ENCODE results near the gene PRR18. TPM values are rescaled to one million over a fixed set of nuclear protein-coding genes. Genes with fewer than 3 reads are reported as not detected.

The PRR18 gene
- total RNA-seq, 2 donors from 2014 or later: 0.27 TPM; not detected in 1

- TF ChIP-seq POLR2AphosphoS5 (IDR thresholded peaks at IDR 0.05) (no peak), POLR2A (IDR thresholded peaks at IDR 0.05) (no peak), CTCF (IDR thresholded peaks at IDR 0.05) (no peak)
- H3K4me3 ChIP-seq: no peak overlapping the region
- no peak overlapping the region for H3K27ac ChIP-seq
- intact Hi-C loops (cut with DNase I): no loop called here
- 86% methylated on average over 11 of the region's 11 CpGs for WGBS
- no peaks in the 10 kb centered on the region for H3K27me3 ChIP-seq (replicated peaks; ENCODE audit: insufficient read depth)
- H3K9me3 ChIP-seq: no peaks in the 10 kb centered on the region
- no peaks in the 10 kb centered on the region for H3K36me3 ChIP-seq
- no peaks in the 10 kb centered on the region for H3K4me1 ChIP-seq (replicated peaks)
- DNase-seq (ENCODE audit: low spot score): no peak
Observed at GRCh38 chr6:166315436-166315835, 7.2 kb upstream of the PRR18 start.

- WGBS: 81% methylated on average over 9 of the region's 9 CpGs
Observed at GRCh38 chr6:166314454-166314853, 6.3 kb upstream of the PRR18 start.

GRCh38 chr6:166313255-166314070, 5.3 kb upstream of the PRR18 start:
- Histone ChIP-seq H3K4me1 (replicated peaks) (no peaks in the 10 kb centered on the region), H3K4me3 (no peak overlapping the region), H3K9me3 (no peaks in the 10 kb centered on the region), H3K36me3 (no peaks in the 10 kb centered on the region), H3K27me3 (replicated peaks; ENCODE audit: insufficient read depth) (no peaks in the 10 kb centered on the region), H3K27ac (no peak overlapping the region)
- WGBS: 63% methylated on average over 18 of the region's 18 CpGs
- TF ChIP-seq CTCF (IDR thresholded peaks at IDR 0.05) (peak in 3 of 4 experiments; percentile 31 to 49 (median 41)), POLR2A (IDR thresholded peaks at IDR 0.05) (no peak), POLR2AphosphoS5 (IDR thresholded peaks at IDR 0.05) (no peak)
- DNase-seq (ENCODE audit: low spot score): no peak
- intact Hi-C loops (cut with DNase I): no loop called here

More at GRCh38 chr6:166314454-166314853, 6.3 kb upstream of the PRR18 start:
- Histone ChIP-seq H3K36me3 (no peaks in the 10 kb centered on the region), H3K27me3 (replicated peaks; ENCODE audit: insufficient read depth) (no peaks in the 10 kb centered on the region), H3K9me3 (no peaks in the 10 kb centered on the region), H3K4me3 (no peak overlapping the region), H3K27ac (no peak overlapping the region), H3K4me1 (replicated peaks) (no peaks in the 10 kb centered on the region)
- TF ChIP-seq POLR2A (IDR thresholded peaks at IDR 0.05) (no peak), CTCF (IDR thresholded peaks at IDR 0.05) (no peak), POLR2AphosphoS5 (IDR thresholded peaks at IDR 0.05) (no peak)
- intact Hi-C loops (cut with DNase I): no loop called here
- no peak for DNase-seq (ENCODE audit: low spot score)

- intact Hi-C loops (cut with DNase I): no loop called here
- Histone ChIP-seq H3K9me3 (no peaks in the 10 kb centered on the region), H3K4me3 (no peak overlapping the region), H3K4me1 (replicated peaks) (no peaks in the 10 kb centered on the region), H3K27ac (no peak overlapping the region), H3K36me3 (no peaks in the 10 kb centered on the region), H3K27me3 (replicated peaks; ENCODE audit: insufficient read depth) (no peaks in the 10 kb centered on the region)
- no peak for DNase-seq (ENCODE audit: low spot score)
- TF ChIP-seq CTCF (IDR thresholded peaks at IDR 0.05) (no peak), POLR2A (IDR thresholded peaks at IDR 0.05) (no peak), POLR2AphosphoS5 (IDR thresholded peaks at IDR 0.05) (no peak)
- 62% methylated on average over 1 of the region's 1 CpG for WGBS
Observed at GRCh38 chr6:166312832-166313231, 4.6 kb upstream of the PRR18 start.

- intact Hi-C loops (cut with DNase I): no loop called here
- H3K27me3 ChIP-seq (replicated peaks; ENCODE audit: insufficient read depth): no peaks in the 10 kb centered on the region
- no peaks in the 10 kb centered on the region for H3K4me1 ChIP-seq (replicated peaks)
- no peak for DNase-seq (ENCODE audit: low spot score)
- H3K9me3 ChIP-seq: no peaks in the 10 kb centered on the region
- H3K36me3 ChIP-seq: no peaks in the 10 kb centered on the region
- WGBS: 86% methylated on average over 12 of the region's 12 CpGs
- H3K27ac ChIP-seq: no peak overlapping the region
- no peak overlapping the region for H3K4me3 ChIP-seq
- TF ChIP-seq CTCF (IDR thresholded peaks at IDR 0.05) (no peak), POLR2AphosphoS5 (IDR thresholded peaks at IDR 0.05) (no peak), POLR2A (IDR thresholded peaks at IDR 0.05) (no peak)
Observed at GRCh38 chr6:166310634-166311033, 2.4 kb upstream of the PRR18 start.
